Type B pancreatic cell (in vitro differentiated cells): ENCODE data around the gene GNA12. TPM values are rescaled to one million over a fixed set of nuclear protein-coding genes. Genes with fewer than 3 reads are reported as not detected.
"Not testable (repeated sequence)": the region's sequence is repeated elsewhere in the genome, so short reads cannot be mapped to it uniquely, and the experiment has no call there.

Experiments
- DNase-seq: peaks from one replicate; pipeline ENCODE4 v3.0.0; 2021; ENCODE audit warnings: mixed read lengths; ENCODE audit not compliant: unreplicated experiment; ENCODE audit errors: extremely low spot score
- H3K27ac Mint-ChIP-seq: 2 replicates; pipeline ENCODE4 v1.8.0; 2021; ENCODE audit warnings: mild to moderate bottlenecking, mixed read lengths
- H3K27me3 Mint-ChIP-seq: 2 replicates; pipeline ENCODE4 v1.8.0; 2021; ENCODE audit warnings: mixed read lengths
- H3K36me3 Mint-ChIP-seq: 2 replicates; pipeline ENCODE4 v1.8.0; 2021; ENCODE audit warnings: mixed read lengths
- H3K4me1 Mint-ChIP-seq: one replicate; pipeline ENCODE4 v1.8.0; 2021; ENCODE audit warnings: mixed read lengths; ENCODE audit not compliant: unreplicated experiment
- H3K4me3 Mint-ChIP-seq: 2 replicates; pipeline ENCODE4 v1.8.0; 2021; ENCODE audit warnings: mild to moderate bottlenecking, mixed read lengths
- H3K9me3 Mint-ChIP-seq: 2 replicates; pipeline ENCODE4 v1.8.0; 2021; ENCODE audit warnings: mixed read lengths
- total RNA-seq: library from RNA; stranded (reverse); gene quantifications from 2 replicates; pipeline ENCODE4 v1.2.1, GENCODE V29; 2021; ENCODE audit warnings: low replicate concordance
- TF ChIP-seq, protein P1 (sequence below): fragments of 200-600 bp; sonication (generic); conservative IDR thresholded peaks from 2 replicates; pipeline ENCODE4 v1.5.0; 2021; ENCODE audit warnings: antibody characterized with exemption, mild to moderate bottlenecking

Gene GNA12
- total RNA-seq, 1 donor from 2014 or later, result 46.2 TPM

GRCh38 chr7:2729031-2729892 lies 114.8 kb downstream of the GNA12 start:
- no peak for DNase-seq
- no peak overlapping the region for H3K4me3 Mint-ChIP-seq
- peaks cover 41% of the 10 kb centered on the region for H3K36me3 Mint-ChIP-seq
- H3K27ac Mint-ChIP-seq, result peak overlapping the region; percentile 79
- TF ChIP-seq, protein P1, sequence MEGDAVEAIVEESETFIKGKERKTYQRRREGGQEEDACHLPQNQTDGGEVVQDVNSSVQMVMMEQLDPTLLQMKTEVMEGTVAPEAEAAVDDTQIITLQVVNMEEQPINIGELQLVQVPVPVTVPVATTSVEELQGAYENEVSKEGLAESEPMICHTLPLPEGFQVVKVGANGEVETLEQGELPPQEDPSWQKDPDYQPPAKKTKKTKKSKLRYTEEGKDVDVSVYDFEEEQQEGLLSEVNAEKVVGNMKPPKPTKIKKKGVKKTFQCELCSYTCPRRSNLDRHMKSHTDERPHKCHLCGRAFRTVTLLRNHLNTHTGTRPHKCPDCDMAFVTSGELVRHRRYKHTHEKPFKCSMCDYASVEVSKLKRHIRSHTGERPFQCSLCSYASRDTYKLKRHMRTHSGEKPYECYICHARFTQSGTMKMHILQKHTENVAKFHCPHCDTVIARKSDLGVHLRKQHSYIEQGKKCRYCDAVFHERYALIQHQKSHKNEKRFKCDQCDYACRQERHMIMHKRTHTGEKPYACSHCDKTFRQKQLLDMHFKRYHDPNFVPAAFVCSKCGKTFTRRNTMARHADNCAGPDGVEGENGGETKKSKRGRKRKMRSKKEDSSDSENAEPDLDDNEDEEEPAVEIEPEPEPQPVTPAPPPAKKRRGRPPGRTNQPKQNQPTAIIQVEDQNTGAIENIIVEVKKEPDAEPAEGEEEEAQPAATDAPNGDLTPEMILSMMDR, result no peak
- H3K9me3 Mint-ChIP-seq, result peaks cover 6% of the 10 kb centered on the region
- no peaks in the 10 kb centered on the region for H3K27me3 Mint-ChIP-seq
- peaks cover 27% of the 10 kb centered on the region for H3K4me1 Mint-ChIP-seq

GRCh38 chr7:2728316-2729030 lies 115.6 kb downstream of the GNA12 start:
- no peak overlapping the region for H3K4me3 Mint-ChIP-seq
- H3K4me1 Mint-ChIP-seq, result peaks cover 19% of the 10 kb centered on the region
- peaks cover 5% of the 10 kb centered on the region for H3K9me3 Mint-ChIP-seq
- H3K36me3 Mint-ChIP-seq, result peaks cover 34% of the 10 kb centered on the region
- no peak for DNase-seq
- H3K27ac Mint-ChIP-seq, result peak overlapping the region; percentile 22
- no peaks in the 10 kb centered on the region for H3K27me3 Mint-ChIP-seq
- TF ChIP-seq, protein P1, result no peak

- H3K4me3 Mint-ChIP-seq, H3K27ac Mint-ChIP-seq, H3K27me3 Mint-ChIP-seq, DNase-seq, H3K9me3 Mint-ChIP-seq, H3K4me1 Mint-ChIP-seq: not testable (repeated sequence)
- peaks cover 22% of the 10 kb centered on the region for H3K36me3 Mint-ChIP-seq
These were observed 116.9 kb downstream of the GNA12 start for GRCh38 chr7:2727206-2727605.

DNA sequence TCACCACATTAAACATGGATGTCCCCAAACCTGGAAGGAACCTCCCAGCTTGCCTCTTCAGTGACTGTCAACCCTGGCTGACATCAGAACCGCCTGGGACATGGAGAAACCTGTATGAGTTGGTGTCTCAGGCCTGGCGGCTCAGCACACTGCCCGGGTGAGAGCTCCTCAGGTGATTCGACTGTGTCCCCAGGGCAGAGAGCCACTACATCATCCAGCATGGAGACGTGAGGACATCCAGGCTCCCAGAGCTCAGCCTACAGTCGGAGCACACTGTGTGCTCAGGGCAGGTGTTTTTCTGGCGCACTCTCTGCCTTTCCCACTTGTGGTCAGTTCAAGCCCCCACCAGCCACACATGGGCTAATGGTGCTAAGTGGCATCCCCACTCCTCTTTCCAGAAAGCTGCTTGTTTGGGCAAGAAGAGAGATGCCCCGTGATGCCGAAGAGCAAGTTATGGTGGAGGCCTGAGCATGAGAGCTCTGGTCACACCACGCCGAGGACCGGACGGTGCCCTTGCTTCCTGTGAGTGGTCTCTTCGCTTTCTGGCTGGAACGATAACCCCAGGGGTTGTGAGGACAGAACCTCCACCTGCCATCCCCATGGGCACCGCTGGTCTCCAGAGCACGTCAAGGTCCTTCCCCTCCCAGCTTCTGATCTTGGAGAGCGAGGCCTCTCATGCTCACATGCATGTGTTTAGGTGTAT lies 117.6 kb downstream of the GNA12 start:
- Mint-ChIP-seq H3K9me3 (no peaks in the 10 kb centered on the region), H3K4me3 (no peak overlapping the region), H3K27me3 (no peaks in the 10 kb centered on the region), H3K4me1 (peaks cover 8% of the 10 kb centered on the region), H3K27ac (no peak overlapping the region), H3K36me3 (peaks cover 15% of the 10 kb centered on the region)
- DNase-seq, result no peak
- TF ChIP-seq, protein P1, result no peak

DNA sequence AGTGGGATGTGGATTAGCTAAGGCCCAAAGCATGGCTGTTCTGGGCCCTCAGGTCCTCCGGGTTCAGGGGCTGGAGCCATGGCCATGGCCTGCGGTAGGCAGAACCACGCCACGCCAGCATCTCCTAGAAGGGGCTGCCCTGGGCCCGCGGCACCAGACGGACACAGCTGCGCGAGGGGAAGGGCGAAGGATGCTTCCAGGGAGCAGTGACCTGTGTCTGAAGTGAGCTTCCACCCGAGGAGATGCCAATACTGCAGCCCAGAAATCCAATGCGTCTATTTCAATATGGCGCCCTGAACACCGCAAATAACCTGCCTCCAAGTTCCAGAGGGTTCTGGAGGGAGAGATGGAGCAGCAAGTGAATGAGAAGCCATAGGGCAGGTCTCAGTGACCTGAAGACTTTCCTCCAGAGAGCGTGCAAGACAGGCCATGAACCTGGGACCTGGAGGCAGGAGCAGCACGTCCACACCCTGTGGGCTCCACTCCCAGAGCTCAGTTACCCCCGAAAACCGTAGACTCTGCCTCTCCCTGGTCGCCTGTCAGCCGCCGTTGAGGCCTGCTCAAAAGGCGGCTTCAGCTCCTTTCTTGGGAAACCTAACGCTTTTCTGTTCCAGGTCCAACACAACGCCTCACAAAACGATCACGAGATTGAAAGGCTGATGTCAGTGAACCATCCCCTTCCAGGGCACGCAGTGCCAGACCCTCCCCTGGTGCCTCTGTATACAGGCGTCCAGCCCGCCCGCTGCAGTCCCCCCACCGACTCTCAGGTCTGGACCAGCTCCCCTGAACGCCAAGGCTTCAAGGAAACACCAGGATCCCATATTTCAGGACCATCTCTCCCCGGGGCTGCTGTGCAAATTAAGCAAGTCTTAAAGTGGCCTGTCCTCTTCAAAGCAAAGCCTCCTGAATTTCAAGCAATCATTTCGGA lies 118.7 kb downstream of the GNA12 start:
- no peak overlapping the region for H3K4me3 Mint-ChIP-seq
- peaks cover 7% of the 10 kb centered on the region for H3K36me3 Mint-ChIP-seq
- no peaks in the 10 kb centered on the region for H3K27me3 Mint-ChIP-seq
- no peak for DNase-seq
- TF ChIP-seq, protein P1, result no peak
- no peaks in the 10 kb centered on the region for H3K9me3 Mint-ChIP-seq
- H3K4me1 Mint-ChIP-seq, result peaks cover 8% of the 10 kb centered on the region
- H3K27ac Mint-ChIP-seq, result no peak overlapping the region
